Hepatocyte (in vitro differentiated cells): Measurements from ENCODE around the gene GAREM2.

Experiments
- EZH2 ChIP-seq: fragments of 200-600 bp; sonication (generic); IDR thresholded peaks from 2 replicates; pipeline ENCODE4 v1.6.1; 2016; ENCODE audit warnings: antibody characterized with exemption, mild to moderate bottlenecking, borderline replicate concordance
- EZH2phosphoT487 ChIP-seq: fragments of 200-600 bp; sonication (generic); IDR thresholded peaks from one replicate; pipeline ENCODE4 v1.6.1; 2018; ENCODE audit warnings: antibody characterized with exemption, mild to moderate bottlenecking, low read depth, moderate library complexity; ENCODE audit not compliant: unreplicated experiment, severe bottlenecking
- TF ChIP-seq, protein P1 (sequence below): fragments of 200-600 bp; sonication (generic); IDR thresholded peaks from 2 replicates; pipeline ENCODE4 v1.5.1; 2016; ENCODE audit warnings: antibody characterized with exemption, mild to moderate bottlenecking; ENCODE audit not compliant: poor library complexity

DNA sequence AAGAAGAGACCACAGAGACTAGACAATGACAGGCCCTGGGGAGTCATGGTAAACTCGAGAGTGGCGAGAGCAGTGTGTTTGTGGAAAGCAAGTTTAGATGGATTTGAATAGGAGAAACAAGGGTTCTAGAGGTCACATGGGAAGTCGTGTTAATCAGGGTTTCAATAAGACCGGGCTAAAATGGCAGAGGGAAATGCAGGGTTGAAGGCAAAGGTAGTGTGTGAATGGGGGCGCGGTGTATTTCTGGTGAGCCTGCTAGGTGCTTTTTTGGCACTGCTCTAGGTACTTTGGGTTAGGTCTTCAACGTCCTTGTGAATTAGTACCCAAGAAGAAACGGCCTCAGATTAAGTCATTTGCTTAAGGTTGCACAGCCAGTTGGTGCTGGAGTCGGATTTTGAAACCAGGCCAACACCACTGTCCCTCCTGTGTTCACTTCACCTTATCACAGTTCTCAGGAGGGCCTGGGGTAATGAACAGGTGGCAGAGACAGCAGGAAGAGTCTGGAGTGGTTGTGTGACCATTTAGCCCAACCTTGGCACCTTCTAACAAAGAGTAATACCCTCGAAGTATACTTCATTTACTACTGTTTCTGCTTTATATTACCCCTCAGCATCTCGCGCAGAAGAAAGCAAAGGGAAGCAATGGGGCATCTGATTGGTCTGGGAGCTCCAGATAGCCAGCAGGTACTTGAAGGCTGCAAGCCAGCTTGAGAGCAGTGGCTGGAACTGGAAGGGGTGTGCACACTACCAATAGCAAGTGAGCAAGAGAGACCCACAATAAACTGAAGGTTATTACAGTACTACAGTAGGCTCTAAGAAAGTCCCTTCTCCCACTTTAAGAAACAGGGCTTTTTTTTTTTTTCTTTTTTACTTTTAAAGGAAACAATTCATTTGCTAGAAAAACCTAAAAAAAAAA, 33.4 kb upstream of the GAREM2 start:
- no peak for TF ChIP-seq EZH2
- TF ChIP-seq, protein P1, sequence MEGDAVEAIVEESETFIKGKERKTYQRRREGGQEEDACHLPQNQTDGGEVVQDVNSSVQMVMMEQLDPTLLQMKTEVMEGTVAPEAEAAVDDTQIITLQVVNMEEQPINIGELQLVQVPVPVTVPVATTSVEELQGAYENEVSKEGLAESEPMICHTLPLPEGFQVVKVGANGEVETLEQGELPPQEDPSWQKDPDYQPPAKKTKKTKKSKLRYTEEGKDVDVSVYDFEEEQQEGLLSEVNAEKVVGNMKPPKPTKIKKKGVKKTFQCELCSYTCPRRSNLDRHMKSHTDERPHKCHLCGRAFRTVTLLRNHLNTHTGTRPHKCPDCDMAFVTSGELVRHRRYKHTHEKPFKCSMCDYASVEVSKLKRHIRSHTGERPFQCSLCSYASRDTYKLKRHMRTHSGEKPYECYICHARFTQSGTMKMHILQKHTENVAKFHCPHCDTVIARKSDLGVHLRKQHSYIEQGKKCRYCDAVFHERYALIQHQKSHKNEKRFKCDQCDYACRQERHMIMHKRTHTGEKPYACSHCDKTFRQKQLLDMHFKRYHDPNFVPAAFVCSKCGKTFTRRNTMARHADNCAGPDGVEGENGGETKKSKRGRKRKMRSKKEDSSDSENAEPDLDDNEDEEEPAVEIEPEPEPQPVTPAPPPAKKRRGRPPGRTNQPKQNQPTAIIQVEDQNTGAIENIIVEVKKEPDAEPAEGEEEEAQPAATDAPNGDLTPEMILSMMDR: no peak
- TF ChIP-seq EZH2phosphoT487: no peak
